ENCODE results near the gene GCN1.

Gene GCN1

DNA sequence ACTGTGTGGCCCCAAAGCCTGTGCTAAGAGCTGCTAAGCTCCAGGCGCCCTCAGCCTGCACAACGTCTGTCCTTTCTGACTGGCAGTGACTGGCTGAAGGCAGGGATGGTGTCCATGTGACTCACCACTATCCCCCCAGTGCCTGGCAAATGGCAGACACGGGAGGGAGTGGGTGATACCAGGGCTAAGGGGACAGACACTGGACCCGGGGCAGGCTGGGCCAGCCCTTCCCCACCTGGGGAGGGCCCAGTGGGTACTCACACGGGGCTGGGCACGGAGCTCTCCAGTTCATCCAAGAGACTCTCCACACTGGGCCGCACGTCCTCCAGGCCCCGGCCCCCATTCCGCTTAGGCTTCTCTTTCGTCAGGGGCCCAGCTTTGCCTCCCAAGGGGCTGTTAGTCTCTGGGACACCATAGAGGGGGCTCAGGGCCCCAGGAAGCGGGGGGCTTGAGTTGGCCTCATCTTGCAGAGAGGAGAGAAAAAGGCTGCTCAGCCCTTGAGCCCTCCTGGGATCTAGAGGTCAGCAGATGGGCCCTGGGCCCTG is 27.8 kb upstream of the GCN1 start:
- TF ChIP-seq Cebpa-rat (IDR thresholded peaks at IDR 0.05), result no peak
- no peaks in the 10 kb centered on the region for H3K27me3 ChIP-seq
- H3K9me3 ChIP-seq, result no peaks in the 10 kb centered on the region
- H3K27ac ChIP-seq, result no peak overlapping the region
- H3K36me3 ChIP-seq, result peaks cover 55% of the 10 kb centered on the region
- H4K20me1 ChIP-seq, result no peaks in the 10 kb centered on the region
- H3K4me1 ChIP-seq, result peaks cover 32% of the 10 kb centered on the region
- no peak overlapping the region for H3K4me2 ChIP-seq
- no peak overlapping the region for H3K9ac ChIP-seq
- H3K4me3 ChIP-seq, result no peak overlapping the region

DNA sequence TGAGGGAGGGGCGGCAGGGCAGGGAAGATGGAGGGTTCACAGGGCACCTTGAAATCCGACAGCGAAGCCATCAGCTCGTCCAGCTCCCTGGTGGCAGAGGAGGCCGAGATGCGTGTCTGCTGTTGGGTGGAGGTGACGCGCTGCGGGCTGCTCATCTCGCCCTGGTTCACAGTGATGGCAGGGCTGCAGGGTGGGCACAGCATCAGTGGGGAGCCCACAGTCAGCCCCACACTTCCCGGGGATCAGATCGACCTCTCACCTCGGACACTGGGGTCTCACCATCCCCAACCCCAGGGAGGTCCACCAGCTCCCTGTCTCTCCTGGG is 27.0 kb upstream of the GCN1 start:
- H3K4me3 ChIP-seq, result no peak overlapping the region
- no peak overlapping the region for H3K9ac ChIP-seq
- no peak overlapping the region for H3K4me2 ChIP-seq
- no peaks in the 10 kb centered on the region for H4K20me1 ChIP-seq
- H3K9me3 ChIP-seq, result no peaks in the 10 kb centered on the region
- H3K27ac ChIP-seq, result no peak overlapping the region
- H3K36me3 ChIP-seq, result peaks cover 55% of the 10 kb centered on the region
- no peak for TF ChIP-seq Cebpa-rat (IDR thresholded peaks at IDR 0.05)
- peaks cover 31% of the 10 kb centered on the region for H3K4me1 ChIP-seq
- H3K27me3 ChIP-seq, result no peaks in the 10 kb centered on the region

DNA sequence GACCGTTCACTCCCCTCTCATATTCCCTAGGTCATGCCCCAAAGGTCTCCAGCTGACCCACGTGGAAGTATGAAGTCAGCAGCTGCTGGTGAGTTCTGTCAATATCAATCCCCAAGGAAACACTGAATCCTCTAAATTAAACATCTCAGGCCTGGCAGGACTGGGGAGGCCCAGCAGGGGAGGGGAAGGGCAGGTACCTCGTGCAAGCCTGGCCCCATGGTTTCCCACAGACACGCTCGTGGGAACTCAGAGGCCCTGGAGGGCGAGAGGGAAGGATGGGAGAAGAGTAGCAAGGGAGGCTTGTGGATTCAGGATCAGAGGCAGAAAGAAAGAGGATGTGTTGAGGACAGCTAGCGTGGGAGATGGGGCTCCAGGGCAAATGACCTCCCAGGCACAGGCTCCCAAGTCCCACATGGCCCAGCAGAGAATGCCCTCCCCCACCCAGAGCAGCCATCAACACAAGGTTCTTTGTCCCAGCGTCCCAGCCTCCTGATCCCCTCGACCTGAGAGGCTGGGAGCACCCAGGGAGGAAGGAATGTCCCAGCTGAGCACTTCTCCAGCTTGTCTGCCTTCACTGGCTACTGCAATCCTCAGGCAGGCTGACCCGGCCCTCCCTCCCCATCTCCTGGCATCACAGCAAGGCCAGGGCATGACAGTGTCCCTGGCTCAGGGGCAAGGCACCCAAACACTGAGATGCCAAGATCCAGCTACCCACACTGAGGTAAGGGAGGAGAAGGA is 26.5 kb upstream of the GCN1 start:
- TF ChIP-seq Cebpa-rat (IDR thresholded peaks at IDR 0.05), result no peak
- H3K9ac ChIP-seq, result no peak overlapping the region; the same call in 1 of the 2 replicates

DNA sequence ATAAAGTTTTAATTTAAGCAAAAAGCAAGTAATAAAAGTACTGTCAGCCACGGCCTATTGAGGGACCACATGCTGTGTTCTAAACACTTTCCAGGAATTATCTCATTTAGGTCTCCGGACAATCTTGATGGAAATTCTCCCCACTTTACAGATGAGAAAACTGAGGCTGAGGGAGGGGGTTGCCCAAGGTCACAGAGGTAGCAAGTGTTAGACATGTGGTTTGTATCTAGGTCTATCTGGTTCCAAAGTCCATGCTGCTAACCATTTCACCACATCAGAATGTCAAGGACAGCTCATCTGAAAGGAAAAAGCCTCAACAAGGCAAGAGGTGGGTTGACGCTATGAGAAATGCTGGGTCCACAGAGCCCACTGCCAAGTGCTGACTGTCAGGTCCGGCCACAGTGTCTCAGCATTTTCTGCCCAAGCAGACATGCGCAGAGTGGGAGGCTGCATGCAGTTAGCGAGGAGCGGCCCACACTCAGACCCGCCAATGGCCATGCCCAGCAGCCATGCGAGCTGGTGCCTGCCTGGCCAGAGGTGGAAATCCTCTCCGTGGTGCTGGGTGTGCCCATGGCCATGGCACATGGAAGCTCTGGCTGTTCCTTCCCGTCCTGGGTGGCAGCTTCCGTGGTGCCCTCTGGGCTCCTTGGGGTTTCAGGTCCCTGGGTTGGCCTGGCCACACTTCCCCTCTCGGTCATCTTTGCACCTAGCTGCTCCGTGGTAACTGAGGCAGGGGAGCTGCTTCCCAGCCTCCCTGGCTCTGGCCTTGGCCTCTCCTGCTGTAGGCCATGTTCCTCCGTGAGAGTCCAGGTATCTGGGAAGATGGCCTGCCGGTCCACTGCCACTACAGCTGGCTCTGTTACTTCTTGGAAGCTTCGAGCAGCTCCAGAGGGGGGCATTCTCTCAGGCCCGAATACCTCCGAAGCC is 24.4 kb upstream of the GCN1 start:
- Histone ChIP-seq H3K27me3 (no peaks in the 10 kb centered on the region), H4K20me1 (no peaks in the 10 kb centered on the region), H3K9me3 (no peaks in the 10 kb centered on the region), H3K36me3 (peaks cover 78% of the 10 kb centered on the region), H3K4me3 (no peak overlapping the region), H3K4me1 (peaks cover 5% of the 10 kb centered on the region), H3K4me2 (no peak overlapping the region), H3K27ac (no peak overlapping the region), H3K9ac (no peak overlapping the region)
- no peak for TF ChIP-seq Cebpa-rat (IDR thresholded peaks at IDR 0.05)

More for the DNA sequence above, 26.5 kb upstream of the GCN1 start:
- H3K9me3 ChIP-seq, result no peaks in the 10 kb centered on the region
- peaks cover 58% of the 10 kb centered on the region for H3K36me3 ChIP-seq
- no peak overlapping the region for H3K4me3 ChIP-seq
- peaks cover 25% of the 10 kb centered on the region for H3K4me1 ChIP-seq
- H3K4me2 ChIP-seq, result no peak overlapping the region
- H3K27ac ChIP-seq, result no peak overlapping the region
- H3K27me3 ChIP-seq, result no peaks in the 10 kb centered on the region
- H4K20me1 ChIP-seq, result no peaks in the 10 kb centered on the region

DNA sequence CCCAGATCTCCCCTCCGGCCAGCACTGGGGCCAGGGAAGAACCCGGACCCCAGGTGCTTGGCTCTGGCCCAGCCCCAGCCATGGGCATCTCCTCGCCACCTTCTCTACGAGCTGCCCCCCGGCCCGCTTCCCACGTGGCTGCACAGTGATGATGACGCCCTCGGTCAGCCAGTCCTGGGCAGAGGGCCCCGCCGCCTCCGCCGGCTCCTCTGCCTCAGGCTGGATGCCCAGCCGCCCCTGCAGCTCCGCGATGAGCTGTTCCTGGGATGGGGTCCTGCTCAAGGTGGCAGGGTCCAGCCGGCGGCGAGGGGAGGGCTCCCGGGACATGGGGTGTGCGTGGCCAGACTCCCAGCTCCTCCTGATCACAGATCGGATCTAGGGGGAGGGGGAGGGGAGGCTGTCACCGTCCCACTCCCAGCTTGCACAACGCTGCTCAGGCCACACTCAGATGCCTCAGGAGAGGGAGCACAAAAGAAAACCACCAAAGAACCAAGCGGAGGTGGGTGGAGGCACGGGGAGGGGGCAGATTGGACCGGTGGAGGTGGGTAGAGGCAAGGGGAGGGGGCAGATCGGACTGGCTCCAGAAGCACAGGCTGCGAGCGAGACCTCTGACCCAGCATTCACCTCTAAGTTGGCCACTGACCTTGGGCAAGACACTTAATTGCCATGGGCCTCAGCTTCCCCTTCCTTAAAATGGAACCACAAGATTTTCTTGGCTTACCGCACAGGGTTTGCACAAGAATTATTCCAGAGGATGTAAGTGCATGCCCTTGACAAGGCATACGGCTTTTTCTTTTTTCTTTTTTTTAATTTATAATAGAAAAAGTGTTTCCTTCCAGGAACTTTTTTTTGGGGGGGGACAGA is 22.5 kb upstream of the GCN1 start:
- TF ChIP-seq Cebpa-rat (IDR thresholded peaks at IDR 0.05), result no peak
- Histone ChIP-seq H3K4me2 (no peak overlapping the region), H3K4me1 (no peaks in the 10 kb centered on the region), H4K20me1 (no peaks in the 10 kb centered on the region), H3K27me3 (no peaks in the 10 kb centered on the region), H3K4me3 (no peak overlapping the region), H3K9me3 (no peaks in the 10 kb centered on the region), H3K9ac (no peak overlapping the region), H3K27ac (no peak overlapping the region), H3K36me3 (peaks cover 80% of the 10 kb centered on the region)

DNA sequence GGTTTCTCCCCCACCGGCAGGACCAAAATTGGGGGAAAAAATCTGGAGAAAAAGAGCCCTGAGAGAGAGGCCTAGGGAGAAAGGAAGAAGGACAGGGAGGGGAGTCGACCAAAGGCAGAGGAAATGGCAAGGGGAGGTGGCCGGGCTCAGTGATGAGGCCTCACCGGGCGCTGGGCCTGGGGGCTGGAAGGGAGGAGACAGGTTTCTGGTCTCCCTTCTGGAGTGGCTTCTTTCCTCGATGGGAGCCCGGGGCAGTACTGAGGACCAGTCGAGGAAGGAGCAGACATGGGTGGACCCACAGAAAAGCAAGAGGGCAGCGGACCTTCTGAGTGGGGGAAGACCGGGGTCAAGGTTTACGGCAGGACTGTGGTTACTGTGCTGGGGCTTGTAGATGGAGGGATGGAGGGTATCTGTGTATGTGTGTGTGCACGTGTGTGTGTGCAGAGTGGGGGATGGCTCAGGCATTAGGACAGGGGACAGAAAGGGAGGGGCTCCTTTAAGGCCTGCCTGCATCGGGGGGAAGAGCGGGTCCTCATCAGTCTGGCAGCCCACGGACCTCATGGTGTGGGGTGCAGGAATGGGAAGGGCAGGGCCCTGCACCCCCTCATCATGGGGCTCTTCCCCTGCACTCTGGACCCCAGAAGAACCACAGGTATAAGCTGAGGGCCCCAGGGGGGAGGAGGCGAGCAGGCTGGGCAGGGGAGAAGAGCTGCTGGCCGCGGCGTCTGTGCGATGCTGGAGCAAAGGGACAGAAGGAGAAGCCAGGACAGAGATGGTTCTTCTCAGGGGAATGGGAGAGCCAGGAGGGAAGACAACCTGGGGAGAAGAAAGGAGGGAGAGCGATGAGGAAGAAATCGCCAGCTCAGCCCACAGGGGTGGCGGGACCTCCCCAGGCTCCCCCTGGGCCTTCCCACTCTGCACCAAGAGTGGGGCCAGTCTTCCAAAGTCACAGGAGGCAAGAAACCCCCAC is 21.5 kb upstream of the GCN1 start:
- Histone ChIP-seq H3K9ac (no peak overlapping the region), H4K20me1 (no peaks in the 10 kb centered on the region), H3K9me3 (no peaks in the 10 kb centered on the region), H3K36me3 (peaks cover 81% of the 10 kb centered on the region), H3K4me1 (no peaks in the 10 kb centered on the region), H3K27me3 (no peaks in the 10 kb centered on the region), H3K27ac (no peak overlapping the region), H3K4me3 (no peak overlapping the region), H3K4me2 (no peak overlapping the region)
- TF ChIP-seq Cebpa-rat (IDR thresholded peaks at IDR 0.05), result no peak

DNA sequence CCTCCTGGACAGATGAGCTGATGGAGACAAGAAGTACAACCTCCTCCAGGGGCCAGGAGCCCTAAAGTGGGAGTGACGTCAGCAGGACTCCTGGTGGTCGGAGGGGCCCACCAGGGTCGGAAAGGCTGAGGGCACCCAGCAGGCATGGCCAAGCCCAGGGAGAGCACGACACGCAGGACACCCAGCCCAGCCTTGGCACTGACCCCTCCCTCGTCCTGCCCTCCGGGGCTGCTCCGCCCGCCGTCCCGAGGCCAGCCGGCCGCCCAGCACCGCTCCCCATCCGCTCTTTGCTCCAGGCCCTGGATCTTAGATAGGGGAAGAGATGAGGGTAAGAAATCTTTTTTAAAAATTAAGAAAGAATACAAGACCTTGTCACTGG is 20.8 kb upstream of the GCN1 start:
- Histone ChIP-seq H3K4me1 (no peaks in the 10 kb centered on the region), H3K27ac (no peak overlapping the region), H3K9ac (no peak overlapping the region), H3K4me3 (no peak overlapping the region), H3K27me3 (no peaks in the 10 kb centered on the region), H3K36me3 (peaks cover 81% of the 10 kb centered on the region), H4K20me1 (no peaks in the 10 kb centered on the region), H3K9me3 (no peaks in the 10 kb centered on the region), H3K4me2 (no peak overlapping the region)
- TF ChIP-seq Cebpa-rat (IDR thresholded peaks at IDR 0.05), result no peak

DNA sequence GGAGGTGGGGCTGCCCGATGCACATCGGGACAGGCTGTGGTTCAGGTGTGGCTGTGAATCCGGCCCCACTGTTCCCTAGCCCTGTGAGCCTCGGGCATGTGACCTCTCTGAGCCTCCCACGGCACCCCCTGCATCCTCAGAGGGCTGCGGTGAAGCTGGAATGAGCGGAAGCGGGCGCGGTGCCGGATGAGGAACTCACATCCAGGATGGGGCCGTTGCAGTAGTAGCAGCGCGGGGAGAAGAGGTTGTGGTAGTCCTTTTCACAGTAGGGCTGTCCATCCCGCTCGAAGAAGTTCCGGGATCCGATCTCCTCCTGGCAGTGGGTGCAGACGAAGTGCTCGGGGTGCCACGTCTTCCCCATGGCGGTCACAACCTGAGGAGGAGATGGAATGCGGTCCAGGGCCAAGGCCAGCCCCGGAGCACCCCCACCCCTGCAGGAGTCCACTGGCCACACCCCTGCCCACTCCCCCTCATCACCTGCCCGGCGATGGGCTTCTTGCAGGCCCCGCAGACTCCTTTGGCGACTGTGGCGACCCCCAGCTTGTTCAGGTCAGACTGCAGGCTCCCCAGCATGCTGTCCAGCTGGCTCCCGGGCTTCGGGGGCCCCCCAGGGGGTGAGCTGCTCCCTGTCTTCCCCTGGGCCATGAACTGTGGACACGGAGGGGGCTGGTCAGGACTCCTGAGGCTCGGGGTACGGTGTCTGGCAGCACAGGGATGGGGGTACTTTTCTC is 20.3 kb upstream of the GCN1 start:
- TF ChIP-seq Cebpa-rat (IDR thresholded peaks at IDR 0.05), result no peak
- peaks cover 81% of the 10 kb centered on the region for H3K36me3 ChIP-seq

More for the DNA sequence above, 20.3 kb upstream of the GCN1 start:
- H3K9me3 ChIP-seq, result no peaks in the 10 kb centered on the region
- H3K4me1 ChIP-seq, result no peaks in the 10 kb centered on the region
- H3K4me3 ChIP-seq, result no peak overlapping the region
- H3K9ac ChIP-seq, result no peak overlapping the region
- H3K27me3 ChIP-seq, result no peaks in the 10 kb centered on the region
- H4K20me1 ChIP-seq, result no peaks in the 10 kb centered on the region
- H3K4me2 ChIP-seq, result no peak overlapping the region
- H3K27ac ChIP-seq, result no peak overlapping the region
